Measurements from ENCODE around the gene MCM10.

Gene MCM10

DNA sequence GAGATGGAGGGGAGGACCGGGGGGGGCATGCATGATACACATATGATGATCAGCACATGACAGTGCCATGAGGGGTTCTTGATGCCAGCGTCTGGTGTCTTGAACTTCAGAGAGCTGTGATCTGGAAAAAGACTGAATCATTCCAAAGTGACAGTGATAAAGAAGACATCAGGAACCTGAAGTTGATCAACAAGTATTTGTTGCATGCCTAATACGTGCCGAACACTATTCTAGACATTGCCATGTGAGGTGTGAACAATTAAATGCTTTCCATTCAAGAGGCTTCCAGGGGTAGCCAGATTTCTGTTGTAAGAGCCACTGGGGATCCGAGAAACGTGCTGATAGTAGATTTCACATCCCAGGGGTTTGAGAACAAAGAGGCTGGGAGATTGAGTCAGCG is 6.2 kb downstream of the MCM10 start:
- no peak for DNase-seq

DNA sequence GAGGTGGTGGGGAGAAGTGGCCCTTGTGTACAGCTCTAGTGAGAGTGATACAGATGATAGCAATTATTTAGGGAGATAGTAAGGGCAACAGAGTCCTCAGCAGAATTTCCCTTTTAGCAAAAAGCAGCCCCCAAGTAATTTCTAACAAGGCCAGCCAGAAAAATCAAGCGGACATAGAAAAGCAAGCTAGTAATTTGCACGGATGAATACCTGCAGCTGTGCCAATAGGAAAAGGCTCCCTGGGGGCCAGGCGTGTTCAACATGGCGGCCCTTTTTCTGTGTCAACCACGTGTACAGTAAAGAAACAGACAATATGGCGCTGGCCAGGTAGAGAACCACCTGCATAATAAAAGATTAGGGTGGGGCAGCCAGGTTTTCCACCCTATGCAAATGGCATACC is 7.4 kb downstream of the MCM10 start:
- DNase-seq, result no peak

DNA sequence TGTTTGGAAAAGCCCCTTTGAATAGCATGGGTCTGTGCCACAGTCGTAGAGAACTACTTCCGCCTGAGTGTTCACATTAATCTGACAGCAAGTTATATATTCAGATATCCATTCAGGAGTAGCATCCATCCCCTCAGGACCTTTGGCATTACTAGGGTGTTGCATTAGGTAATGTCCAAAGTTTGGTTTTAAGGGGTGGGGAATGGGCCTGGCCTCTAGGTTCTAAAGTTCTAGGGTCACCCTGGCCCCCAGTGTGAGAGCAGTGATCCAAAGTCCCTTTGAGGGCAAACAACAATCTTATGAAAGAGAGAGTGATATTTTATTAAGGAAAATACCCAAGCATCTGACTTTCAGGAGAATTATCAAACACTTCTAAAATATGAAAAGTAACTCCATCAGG is 12.3 kb downstream of the MCM10 start:
- DNase-seq, result no peak

DNA sequence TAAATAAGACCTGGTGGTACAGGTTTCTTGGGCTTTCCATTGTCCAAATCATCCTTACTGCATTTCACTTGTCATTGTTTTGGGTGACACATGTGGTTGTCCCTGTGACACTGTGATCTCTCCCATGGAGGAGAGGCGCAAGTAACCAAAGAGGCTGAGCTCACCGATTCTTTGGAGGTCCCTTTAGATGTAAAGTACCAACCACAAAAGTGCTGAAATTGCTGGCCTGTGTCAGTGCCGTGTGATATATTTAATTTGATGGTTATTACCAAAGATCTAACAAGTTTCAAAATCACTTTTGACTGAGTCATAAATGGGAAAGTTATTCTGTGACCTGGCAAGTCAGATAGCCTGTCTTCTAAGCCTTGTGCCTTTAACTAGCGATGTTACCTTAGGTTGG is 19.4 kb downstream of the MCM10 start:
- peak; percentile 15 for DNase-seq

GRCh38 chr10:13182424-13182823 is 21.1 kb downstream of the MCM10 start:
- DNase-seq, result no peak

GRCh38 chr10:13183625-13184024 is 22.3 kb downstream of the MCM10 start:
- DNase-seq, result no peak

DNA sequence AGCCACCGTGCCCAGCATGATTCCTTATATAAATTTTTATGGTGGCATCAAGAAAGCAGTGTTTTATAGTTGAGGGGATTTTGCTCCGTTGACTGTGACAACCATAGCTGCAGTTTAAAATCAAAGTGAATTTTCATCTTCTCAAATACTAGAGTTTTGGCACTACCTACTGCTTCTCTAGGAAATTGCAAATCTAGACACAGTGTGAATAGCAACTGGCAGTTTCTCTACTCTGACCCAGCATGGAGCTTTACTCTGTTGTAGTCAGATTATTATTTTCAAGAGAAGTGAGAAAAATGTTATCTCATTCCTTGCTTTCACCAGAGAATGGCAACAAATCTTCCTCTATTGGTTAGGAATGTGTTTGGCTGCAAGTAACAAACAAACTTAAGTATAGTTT is 22.9 kb downstream of the MCM10 start:
- DNase-seq, result no peak

DNA sequence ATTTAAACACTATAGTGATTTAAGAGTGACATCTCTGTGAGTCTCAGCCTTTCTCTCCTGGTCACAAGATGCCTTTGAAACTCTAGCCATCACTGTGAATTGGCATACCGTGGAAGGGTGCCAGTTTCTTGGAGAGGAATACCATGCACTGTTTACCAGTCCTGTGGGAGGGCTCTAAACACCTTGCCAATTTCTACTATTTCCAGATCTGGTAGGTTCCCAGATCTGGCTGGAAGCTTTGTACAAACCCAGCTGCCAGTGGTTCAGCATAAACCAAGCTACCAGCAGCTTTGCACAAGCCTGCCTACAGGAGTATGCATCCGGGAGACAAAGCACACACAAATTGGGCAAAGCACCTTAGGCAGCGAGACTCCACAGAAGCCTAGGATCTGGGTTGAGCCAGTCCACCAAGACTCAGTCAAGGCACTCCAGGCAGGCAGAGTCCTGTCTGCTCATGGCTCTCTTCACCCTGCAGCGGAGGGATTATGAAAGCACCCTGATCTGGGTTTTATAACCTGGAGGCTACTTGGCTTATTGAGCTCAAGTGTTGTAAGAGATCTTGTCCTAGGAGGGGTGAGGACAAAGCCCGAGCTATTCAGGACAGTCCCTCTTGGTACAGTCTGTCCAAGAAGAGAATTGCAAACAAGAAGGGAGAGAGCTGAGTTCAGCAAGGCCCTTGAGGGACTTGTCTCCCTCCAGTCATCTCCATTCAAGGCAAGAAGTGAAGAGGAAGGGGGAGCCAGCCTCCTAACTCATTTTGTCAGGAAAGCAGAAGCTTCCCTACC is 23.6 kb downstream of the MCM10 start:
- DNase-seq, result no peak

GRCh38 chr10:13187135-13187534 is 25.8 kb downstream of the MCM10 start:
- no peak for DNase-seq

GRCh38 chr10:13188593-13188992 is 27.2 kb downstream of the MCM10 start:
- no peak for DNase-seq

DNA sequence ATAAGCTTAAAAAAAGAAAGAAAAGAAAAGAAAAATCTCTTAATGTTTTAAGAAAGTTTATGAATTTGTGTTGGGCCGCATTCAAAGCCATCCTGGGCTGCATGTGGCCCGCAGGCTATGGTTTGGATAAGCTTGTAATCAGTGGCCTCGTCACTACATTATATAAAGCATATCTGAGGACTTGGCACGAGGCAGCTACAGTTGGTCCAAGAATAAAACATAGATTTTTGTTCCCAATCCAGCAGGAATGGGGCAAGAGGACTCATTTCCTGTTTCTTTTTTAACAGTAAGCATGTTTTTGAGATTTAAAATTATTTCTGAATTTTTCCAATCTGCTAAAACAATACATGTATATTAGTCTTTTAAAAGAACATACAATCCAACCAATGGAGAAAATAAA is 28.6 kb downstream of the MCM10 start:
- DNase-seq, result no peak

DNA sequence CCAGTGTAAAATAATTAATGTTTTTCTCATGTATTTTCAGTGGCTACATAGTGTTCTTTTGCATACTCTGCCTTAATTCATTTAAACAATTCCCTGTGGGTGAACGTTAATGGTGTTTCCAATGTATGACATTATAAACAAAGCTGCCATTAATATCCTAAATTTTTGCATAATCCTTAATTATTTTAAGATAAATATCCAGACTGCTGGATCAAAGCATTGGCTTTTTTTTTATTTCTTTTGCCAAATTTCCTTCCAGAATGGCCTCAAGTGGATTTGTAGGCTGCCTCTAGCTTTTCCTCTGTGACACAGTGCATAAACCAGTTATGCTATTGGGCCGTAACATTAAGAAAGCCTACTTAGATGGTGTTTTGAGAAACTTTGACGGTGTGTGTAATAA is 29.5 kb downstream of the MCM10 start:
- no peak for DNase-seq

DNA sequence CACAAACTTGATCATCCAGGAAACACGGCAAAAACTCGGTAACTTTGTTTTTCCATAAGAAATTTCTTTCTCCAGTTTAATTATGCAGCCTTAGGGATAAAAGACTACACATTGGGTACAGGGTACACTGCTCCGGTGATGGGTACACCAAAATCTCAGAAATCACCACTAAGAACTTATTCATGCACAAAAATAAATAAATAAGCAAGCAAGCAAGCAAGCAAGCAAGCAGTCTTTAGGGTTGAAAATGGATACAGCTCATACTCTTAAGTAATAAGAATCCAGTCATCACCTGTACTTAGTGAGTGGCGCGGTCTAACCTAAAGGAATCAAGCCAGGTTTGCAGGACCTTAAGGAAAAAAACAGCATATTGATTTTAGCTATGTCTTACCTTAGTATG is 30.0 kb downstream of the MCM10 start:
- DNase-seq, result no peak

GRCh38 chr10:13193637-13194036 is 32.3 kb downstream of the MCM10 start:
- no peak for DNase-seq

DNA sequence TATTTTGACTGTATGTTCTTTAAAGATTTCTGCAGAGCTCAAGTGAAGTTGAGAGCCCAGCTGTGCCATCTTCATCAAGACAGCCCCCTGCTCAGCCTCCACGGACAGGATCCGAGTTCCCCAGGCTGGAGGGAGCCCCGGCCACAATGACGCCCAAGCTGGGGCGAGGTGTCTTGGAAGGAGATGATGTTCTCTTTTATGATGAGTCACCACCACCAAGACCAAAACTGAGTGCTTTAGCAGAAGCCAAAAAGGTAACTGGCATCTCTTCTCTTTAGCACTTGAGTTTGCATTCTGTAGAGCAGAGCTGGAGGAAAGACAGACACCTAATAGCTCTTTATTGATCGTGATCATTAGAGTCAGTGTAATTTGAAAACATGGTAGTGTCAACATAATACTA is 33.7 kb downstream of the MCM10 start:
- DNase-seq, result no peak

- no peak for DNase-seq
These were observed 39.8 kb downstream of the MCM10 start for GRCh38 chr10:13201132-13201531.

DNA sequence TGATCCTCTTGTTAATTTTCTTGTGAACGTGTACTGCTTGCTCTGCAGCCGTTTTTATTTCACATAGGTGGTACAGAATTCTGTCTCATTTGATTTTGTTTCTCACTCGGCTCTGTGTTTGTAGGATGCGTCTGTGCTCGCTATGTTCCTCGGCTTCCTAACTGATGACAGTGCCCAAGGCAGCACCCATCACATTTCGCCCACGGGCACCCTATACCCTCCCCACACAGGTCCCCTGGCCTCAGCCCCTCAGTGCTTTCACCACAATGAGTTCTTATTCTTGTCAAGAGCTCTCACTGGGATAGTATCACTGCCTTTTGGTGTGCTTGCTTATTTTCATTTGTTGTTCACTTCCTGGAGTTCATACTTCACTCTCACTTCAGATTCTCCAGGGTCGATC is 44.7 kb downstream of the MCM10 start:
- DNase-seq, result no peak

DNA sequence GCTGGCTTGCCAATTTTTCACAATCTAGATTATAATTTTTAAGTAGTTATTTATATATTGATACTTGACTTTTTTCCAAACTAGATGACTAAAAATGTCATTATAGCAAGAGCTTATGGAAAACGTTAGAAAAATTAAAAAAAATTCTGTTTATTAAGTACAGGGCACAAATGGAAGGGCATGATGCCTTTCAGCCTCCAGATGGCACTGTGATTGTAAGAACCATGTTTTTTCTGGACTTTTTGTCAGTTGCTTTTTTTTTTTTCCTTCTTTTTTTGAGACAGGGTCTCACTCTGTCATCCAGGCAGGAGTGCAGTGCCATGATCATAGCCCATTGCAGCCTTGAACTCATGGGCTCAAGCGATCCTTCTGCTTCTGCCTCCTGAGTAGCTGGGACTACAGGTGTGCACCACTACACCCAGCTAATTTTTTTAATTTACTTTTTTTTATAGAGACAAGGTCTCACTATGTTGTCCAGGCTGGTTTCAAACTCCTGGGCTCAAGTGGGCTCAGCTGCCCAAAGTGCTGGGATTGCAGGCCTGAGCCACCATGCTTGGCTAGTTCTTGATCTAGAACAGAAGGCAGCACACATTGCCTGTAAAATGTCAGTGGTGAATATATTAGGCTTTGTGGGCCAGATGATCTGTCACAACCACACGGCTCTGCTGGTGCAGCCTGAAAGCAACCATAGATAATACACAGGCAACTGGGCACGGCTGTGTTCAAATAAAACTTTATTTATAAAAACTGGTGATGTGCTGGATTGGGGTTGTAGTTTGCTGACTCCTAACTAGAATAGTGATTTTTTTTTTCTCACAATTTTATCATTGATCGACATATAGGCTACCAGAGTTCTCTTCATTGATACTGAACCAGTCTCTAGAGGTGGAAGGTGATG is 45.4 kb downstream of the MCM10 start:
- DNase-seq, result no peak

DNA sequence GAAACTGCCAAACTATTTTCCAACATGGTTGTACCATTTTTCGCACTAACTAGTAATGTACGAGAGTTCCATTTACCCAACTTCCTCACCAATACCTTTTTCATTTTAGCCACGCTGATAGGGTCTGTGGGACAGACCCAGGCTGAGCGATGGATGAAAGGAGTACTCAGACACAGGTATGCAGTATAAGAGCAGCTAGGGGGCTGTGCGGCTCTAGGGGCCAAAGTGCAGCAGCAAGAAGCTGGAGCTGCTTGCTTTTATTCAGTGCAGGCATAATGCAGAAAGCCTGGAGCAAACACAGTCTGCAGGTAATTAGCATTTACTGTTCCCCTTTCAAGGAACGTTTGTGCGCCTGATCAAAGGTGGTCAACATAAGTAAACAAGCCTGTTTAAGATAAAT is 51.8 kb downstream of the MCM10 start:
- no peak for DNase-seq

GRCh38 chr10:13218878-13219277 is 57.5 kb downstream of the MCM10 start:
- no peak for DNase-seq

DNA sequence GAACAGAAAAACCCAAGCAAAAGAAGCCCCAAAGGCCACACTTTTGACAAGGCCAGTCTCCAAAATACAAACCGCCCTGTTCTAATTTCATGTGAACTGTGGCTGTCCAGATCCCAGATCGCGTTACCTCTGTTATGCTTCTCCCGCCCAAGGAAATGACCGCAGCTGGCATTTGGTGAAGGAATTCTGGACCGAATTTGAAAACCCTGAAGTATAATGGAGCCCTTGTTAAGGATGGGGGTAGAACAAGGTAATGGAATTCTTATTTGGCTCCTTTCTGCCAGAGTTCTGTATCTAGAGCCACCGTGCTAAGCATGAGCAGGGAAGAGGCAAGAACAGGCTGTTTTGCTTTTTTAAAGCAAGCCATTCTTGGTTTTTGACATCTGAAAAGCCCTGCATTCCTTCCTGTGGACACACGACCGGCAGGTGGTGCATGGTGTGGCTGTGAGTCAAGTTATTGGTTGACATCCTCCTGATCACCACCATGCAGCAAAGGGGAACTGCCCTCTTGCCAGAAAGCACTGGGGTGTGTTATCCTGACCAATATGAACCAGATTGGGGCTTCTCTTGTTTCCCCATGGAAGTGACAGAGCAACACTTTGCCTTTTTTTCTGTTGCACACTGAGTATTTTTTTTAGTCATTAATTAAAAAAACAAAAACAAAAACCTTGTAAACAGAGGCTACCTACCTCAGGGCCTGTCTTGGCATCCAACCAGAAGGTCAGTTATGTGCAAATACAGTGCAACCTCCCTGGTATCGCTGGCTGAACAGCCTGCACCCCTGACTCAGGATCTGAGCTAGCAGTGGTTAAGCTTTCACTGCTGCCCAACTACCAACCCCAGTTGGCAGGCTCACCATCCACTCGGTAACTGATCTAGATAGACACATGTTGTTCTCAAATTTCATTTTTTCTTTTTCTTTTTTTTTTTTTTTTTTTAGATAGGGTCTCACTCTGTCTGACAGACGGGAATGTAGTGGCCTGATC is 58.6 kb downstream of the MCM10 start:
- DNase-seq, result no peak

- DNase-seq, result no peak
These were observed 60.2 kb downstream of the MCM10 start for GRCh38 chr10:13221572-13221971.

GRCh38 chr10:13222151-13222550 is 60.8 kb downstream of the MCM10 start:
- no peak for DNase-seq
